GM19025 (cell line): ENCODE results near the gene TNFRSF9.
"Not testable (repeated sequence)": the region's sequence is repeated elsewhere in the genome, so short reads cannot be mapped to it uniquely, and the experiment has no call there.

ENCODE experiments used
- ATAC-seq: cut with Tn5 transposase; IDR thresholded peaks from one replicate; pipeline ENCODE4 v1.9.1; 2021; ENCODE audit warnings: mild to moderate bottlenecking, low read depth, moderate library complexity; ENCODE audit not compliant: unreplicated experiment

TNFRSF9 gene

DNA sequence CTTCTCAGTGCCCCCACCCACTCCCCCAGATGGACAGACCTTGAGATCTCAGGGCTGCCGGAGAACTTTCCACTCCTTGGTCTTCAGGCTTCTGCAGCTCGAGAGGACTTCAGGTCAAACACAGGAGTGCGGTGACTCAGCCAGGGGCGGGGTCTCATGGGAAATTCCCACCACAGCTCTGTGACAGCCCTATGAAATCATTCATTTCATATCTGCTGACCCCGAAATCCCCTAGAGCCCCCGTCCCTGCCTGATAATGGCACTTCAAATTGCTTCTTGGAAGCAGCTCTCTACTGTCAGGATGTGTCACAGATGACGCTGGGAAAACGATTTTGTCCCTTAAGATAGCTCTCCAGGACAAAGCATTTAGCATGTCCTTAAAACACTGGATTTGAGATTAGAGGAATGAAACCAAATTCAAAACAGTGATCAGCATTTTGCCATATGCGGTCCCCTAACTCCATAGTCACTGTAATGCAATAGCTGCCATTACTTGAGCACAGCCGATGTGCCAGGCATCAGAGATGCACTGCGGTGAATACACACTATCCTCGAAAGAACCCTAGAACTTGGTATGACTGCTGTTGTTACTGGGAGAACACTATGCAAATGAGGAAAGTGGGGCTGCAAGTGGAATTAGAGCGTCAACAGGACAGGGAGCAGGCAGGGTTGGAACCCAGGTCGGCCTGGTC is at the start of gene TNFRSF9:
TSS of gene TNFRSF9 (minus strand) at position 95 of the 692 bp plus-strand sequence. CDS start 845 bp downstream, outside the sequence.
- no peak for ATAC-seq

GRCh38 chr1:7989762-7990428 is 49.3 kb upstream of the TNFRSF9 start:
- ATAC-seq, result no peak

GRCh38 chr1:7988576-7988975 is 47.9 kb upstream of the TNFRSF9 start:
- ATAC-seq, result no peak

GRCh38 chr1:7987528-7987927 is 46.9 kb upstream of the TNFRSF9 start:
- ATAC-seq, result no peak

GRCh38 chr1:7985851-7986612 is 45.4 kb upstream of the TNFRSF9 start:
- ATAC-seq, result no peak

DNA sequence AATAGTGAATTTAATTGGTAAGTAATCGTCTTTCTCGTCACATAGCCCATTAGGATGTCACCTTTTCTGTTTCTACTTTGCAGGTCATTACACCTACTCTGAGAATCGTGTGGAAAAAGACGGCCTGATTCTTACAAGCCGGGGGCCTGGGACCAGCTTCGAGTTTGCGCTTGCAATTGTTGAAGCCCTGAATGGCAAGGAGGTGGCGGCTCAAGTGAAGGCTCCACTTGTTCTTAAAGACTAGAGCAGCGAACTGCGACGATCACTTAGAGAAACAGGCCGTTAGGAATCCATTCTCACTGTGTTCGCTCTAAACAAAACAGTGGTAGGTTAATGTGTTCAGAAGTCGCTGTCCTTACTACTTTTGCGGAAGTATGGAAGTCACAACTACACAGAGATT is 44.2 kb upstream of the TNFRSF9 start:
- no peak for ATAC-seq

- ATAC-seq, result no peak
Measured at GRCh38 chr1:7983086-7983778, 42.6 kb upstream of the TNFRSF9 start.

- ATAC-seq, result no peak
Measured at GRCh38 chr1:7980984-7981383, 40.3 kb upstream of the TNFRSF9 start.

DNA sequence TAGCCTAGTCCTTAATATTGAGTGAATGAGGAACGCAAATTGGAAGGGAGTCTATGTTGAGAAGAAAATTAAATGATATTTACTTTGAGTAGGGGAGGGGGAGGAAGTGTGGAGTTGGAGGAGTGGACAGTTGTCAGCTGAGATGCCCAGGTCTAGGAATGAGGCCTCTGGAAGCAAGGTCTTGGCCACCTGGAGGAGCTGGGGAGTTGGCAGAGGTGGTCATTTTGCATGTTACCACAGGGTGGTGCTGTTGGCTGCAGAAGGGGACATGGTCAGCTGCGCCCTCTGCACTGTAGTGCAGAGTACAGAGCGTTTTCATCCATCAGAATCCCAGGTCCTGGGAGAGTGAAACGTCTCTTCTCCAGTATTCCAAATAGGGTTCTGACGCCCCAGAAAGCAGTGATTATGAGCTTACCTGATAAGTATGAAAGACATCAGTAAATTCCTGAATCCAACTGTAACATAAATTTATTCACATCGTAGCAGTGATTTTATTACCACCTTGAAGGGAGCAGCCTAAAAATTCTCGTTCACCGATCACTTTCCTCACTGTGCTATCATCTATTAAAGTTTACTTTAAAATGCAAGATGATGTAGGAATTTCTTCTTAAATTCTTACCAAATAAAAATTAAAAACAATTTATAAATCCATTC is 34.7 kb upstream of the TNFRSF9 start:
- ATAC-seq, result no peak

DNA sequence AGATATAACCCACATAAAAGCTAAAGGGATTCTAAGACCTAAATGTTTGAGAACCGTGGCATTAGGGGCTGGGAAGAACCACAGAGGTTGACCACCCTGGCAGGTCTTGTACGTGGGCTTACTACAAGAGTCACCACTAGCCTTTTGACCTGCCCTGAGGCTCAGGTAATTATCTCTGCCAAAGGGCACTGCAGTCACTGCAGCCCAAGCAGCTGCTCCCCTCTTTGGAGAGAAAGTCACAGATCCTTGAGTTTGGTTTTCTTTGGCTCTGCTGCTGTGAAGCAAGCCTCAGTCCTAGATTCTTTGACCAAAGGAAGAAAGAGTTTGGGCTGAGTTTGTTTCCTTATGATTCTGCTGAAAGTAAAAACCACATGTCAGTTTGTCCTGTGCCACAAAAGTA is 32.4 kb upstream of the TNFRSF9 start:
- ATAC-seq, result no peak

DNA sequence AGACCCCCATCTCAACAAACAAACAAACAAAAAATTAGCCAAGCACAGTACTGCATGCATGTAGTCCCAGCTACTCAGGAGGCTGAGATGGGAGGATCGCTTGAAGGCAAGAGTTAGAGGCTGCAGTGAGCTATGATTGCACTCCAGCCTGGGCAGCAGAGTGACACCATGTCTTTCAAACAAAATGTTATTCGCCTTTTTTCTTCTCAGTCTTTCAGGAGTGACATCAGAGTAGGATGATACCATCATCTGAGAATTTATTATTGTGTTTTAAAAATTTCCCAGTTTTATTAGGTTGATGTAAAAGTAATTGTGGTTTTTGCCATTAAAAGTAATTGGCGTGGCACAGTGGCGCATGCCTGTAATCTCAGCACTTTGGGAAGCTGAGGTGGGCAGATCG is 31.6 kb upstream of the TNFRSF9 start:
- ATAC-seq, result no peak

DNA sequence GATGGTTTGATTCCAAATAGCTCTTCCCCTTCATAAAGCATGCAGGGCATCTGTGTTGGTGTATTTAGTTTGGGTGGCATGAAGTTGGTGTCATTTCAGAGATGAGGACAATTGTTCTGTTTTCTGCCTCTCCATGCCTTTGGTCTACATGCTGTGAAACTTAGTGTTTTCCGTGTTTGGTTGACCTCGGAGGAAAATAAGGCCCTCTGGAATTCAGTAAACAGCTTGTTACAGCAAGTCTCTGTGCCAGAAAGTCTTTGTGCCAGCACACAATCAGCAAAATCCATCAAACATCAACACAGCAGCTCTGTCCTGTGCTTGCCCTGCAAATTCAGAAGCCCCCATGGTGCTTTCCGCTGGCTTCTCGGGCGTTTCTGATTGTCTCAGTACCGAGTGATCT is 30.4 kb upstream of the TNFRSF9 start:
- no peak for ATAC-seq

DNA sequence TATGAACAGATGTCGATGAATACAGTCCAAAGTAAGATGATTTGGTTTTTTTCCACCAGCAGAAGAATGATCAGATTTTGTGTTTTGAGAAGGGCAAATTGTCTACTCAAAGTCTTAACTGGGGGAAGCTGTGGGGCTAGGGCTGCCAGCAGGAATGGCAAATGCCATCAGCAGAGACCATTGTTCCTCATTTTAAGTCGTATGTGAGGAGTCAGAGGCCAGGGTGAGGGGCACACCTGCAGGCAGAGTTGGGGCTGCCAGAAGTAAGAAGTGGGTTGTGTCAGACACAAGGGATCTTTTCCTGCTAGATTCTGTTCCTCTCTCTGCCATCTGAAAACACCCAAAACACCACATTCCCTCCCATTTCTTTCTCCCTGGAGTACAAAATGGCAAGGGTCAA is 29.6 kb upstream of the TNFRSF9 start:
- no peak for ATAC-seq

GRCh38 chr1:7967651-7968050 is 27.0 kb upstream of the TNFRSF9 start:
- no peak for ATAC-seq

DNA sequence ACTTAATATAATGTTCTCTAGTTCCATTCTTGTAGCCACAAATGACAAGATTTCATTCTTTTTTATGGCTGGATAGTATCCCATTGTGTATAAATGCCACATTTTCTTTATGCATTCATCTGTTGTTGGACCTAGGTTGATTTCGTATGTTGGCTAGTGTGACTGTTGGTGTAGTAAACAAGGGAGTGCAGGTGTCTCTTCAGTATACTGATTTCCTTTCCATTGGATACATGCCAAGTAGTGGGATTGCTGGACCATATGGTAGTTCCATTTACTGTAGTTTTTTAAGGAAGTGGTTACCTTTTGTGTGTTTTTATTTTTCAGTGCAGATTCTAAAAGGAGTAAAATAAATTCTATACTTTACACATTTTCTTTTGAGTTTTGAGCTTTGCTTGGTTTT is 26.6 kb upstream of the TNFRSF9 start:
- ATAC-seq, result no peak

DNA sequence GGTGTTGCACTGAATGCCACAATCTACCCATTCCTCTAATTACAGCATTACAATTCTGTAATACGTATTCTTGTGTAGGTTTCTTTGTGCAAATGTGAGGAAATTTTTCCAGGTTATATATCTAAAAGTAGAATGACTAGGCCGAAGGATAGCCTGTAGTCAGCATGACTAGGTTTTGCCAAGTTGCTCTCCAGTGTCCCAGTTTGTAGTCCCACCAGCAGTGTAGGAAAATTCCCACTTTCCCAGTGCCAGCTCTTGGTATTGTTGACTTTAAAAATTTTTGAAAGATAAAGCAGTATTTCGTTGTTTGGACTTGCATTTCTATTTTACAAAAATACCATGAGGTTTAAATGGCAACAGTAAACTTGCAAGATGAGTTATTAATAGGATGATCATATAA is 23.8 kb upstream of the TNFRSF9 start:
- no peak for ATAC-seq

- not testable (repeated sequence) for ATAC-seq
Measured at GRCh38 chr1:7963841-7964240, 23.2 kb upstream of the TNFRSF9 start.

- ATAC-seq, result not testable (repeated sequence)
Measured at GRCh38 chr1:7963378-7963730, 22.7 kb upstream of the TNFRSF9 start.

- ATAC-seq, result no peak
Measured at GRCh38 chr1:7962636-7963377, 22.2 kb upstream of the TNFRSF9 start.

- ATAC-seq, result no peak
Measured at GRCh38 chr1:7962014-7962335, 21.3 kb upstream of the TNFRSF9 start.
